ENCODE results near the gene HOXB3.

- TF ChIP-seq CTCF (IDR thresholded peaks at IDR 0.05) (no peak), POLR2AphosphoS5 (IDR thresholded peaks at IDR 0.05) (no peak), EP300 (IDR thresholded peaks at IDR 0.05) (no peak), POLR2A (IDR thresholded peaks at IDR 0.05) (no peak)
These were observed 52.7 kb downstream of the HOXB3 start for GRCh38 chr17:48537316-48537715.

All from sigmoid colon (tissue), 4 donors.